Measurements from ENCODE around the gene KIRREL3. TPM values are rescaled to one million over a fixed set of nuclear protein-coding genes. Genes with fewer than 3 reads are reported as not detected.

Gene KIRREL3
- polyA plus RNA-seq, 2 of the 4 experiments (the other 2 are of a cell fraction), result 3.0 to 11.0 TPM

- TF ChIP-seq ATOH8 (CRISPR knock-in tag; IDR thresholded peaks at IDR 0.05; ENCODE audit: low read depth) (no peak), USF2 (IDR thresholded peaks at IDR 0.05) (no peak), GATA3 (IDR thresholded peaks at IDR 0.05; ENCODE audit: borderline replicate concordance) (no peak)
Observed at GRCh38 chr11:126698576-126698975, 302.0 kb downstream of the KIRREL3 start (continued).

- 71% methylated on average over 6 of the region's 6 CpGs for WGBS (ENCODE audit: missing lambda C conversion rate)
- CTCF ChIA-PET, result no interaction called here
- Histone ChIP-seq H3K4me3 (no peak overlapping the region), H3K9me3 (no peaks in the 10 kb centered on the region), H3K4me2 (no peak overlapping the region), H3K4me1 (peaks cover 8% of the 10 kb centered on the region), H3K27ac (no peak overlapping the region)
- POLR2A ChIA-PET, result no interaction called here
- FAIRE-seq, result no peak
- DNase-seq (ENCODE audit: low read depth in 1 of 2, low spot score in 1 of 2), result no peak
- TF ChIP-seq ELK1 (IDR thresholded peaks at IDR 0.05; ENCODE audit: low read depth, low read length), result no peak
- TF ChIP-seq USF2 (IDR thresholded peaks at IDR 0.05), result no peak
- TF ChIP-seq RCOR1 (IDR thresholded peaks at IDR 0.05; ENCODE audit: low read depth, low read length), result no peak
- no peak for TF ChIP-seq RAD21 (conservative IDR thresholded peaks at IDR 0.05 in 1 of 2, IDR thresholded peaks at IDR 0.05 in 1 of 2)
- TF ChIP-seq GATA3 (IDR thresholded peaks at IDR 0.05; ENCODE audit: borderline replicate concordance), result no peak
- no peak for TF ChIP-seq HOXB5 (CRISPR knock-in tag; IDR thresholded peaks at IDR 0.05)
- TF ChIP-seq CTCF (IDR thresholded peaks at IDR 0.05), result no peak
- no peak for TF ChIP-seq CEBPB (IDR thresholded peaks at IDR 0.05)
- no peak for TF ChIP-seq HOXA7 (CRISPR knock-in tag; IDR thresholded peaks at IDR 0.05)
- no peak for TF ChIP-seq NFE2L2 (conservative IDR thresholded peaks at IDR 0.05; ENCODE audit: low read length)
- TF ChIP-seq KDM1A (IDR thresholded peaks at IDR 0.05; ENCODE audit: low read depth), result no peak
- TF ChIP-seq HES2 (IDR thresholded peaks at IDR 0.05), result no peak
- no peak for TF ChIP-seq ZFP36 (IDR thresholded peaks at IDR 0.05; ENCODE audit: borderline replicate concordance, partially characterized antibody)
- ATAC-seq, result no peak
Observed at GRCh38 chr11:126697936-126698335, 302.6 kb downstream of the KIRREL3 start.

GRCh38 chr11:126696982-126697381, 303.6 kb downstream of the KIRREL3 start:
- Histone ChIP-seq H3K4me3 (no peak overlapping the region), H3K27ac (no peak overlapping the region), H3K4me2 (no peak overlapping the region), H3K9me3 (no peaks in the 10 kb centered on the region), H3K4me1 (peaks cover 8% of the 10 kb centered on the region)
- ATAC-seq (no peak), DNase-seq (ENCODE audit: low read depth in 1 of 2, low spot score in 1 of 2) (no peak), FAIRE-seq (no peak)
- POLR2A ChIA-PET, result no interaction called here
- CTCF ChIA-PET, result no interaction called here
- TF ChIP-seq JUN (IDR thresholded peaks at IDR 0.05) (no peak), NR3C1 (IDR thresholded peaks at IDR 0.05) (no peak), HMGXB4 (CRISPR knock-in tag; IDR thresholded peaks at IDR 0.05; ENCODE audit: borderline replicate concordance) (no peak), USF2 (IDR thresholded peaks at IDR 0.05) (no peak), SMC3 (IDR thresholded peaks at IDR 0.05) (no peak), KDM5A (IDR thresholded peaks at IDR 0.05) (no peak), RARB (CRISPR knock-in tag; IDR thresholded peaks at IDR 0.05) (no peak), FOXS1 (CRISPR knock-in tag; IDR thresholded peaks at IDR 0.05) (no peak), HOXB13 (CRISPR knock-in tag; IDR thresholded peaks at IDR 0.05; ENCODE audit: low read depth) (no peak)
- WGBS (ENCODE audit: missing lambda C conversion rate), result 93% methylated on average over 8 of the region's 8 CpGs

Measured in A549 (cell line).